CD4-positive, alpha-beta T cell treated with Interleukin-17A for 1 hour (primary cell): ENCODE data around the gene SLC39A10.

Source experiments
- DNase-seq: peaks from one replicate; pipeline ENCODE4 v3.0.0-alpha.2; 2020

The SLC39A10 gene

DNA sequence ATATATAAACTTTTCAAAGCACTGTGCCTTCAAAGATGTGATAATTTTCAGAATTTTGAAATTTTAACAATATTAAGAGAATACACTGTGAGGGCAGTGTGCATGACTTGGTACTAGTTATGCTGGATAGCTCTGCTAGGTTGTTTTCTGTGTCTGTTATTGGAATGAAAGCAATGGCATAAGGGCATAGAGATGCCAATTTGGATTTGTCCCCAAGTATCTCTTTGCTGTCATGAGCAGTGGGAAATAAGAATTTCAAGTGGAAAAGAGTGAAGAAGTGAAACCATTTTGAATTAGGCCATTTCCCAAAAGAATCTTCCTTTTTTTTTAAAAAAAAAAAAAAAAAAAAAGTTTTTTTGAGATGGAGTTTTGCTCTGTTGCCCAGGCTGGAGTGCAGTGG, 76.8 kb downstream of the SLC39A10 start:
- DNase-seq: no peak

DNA sequence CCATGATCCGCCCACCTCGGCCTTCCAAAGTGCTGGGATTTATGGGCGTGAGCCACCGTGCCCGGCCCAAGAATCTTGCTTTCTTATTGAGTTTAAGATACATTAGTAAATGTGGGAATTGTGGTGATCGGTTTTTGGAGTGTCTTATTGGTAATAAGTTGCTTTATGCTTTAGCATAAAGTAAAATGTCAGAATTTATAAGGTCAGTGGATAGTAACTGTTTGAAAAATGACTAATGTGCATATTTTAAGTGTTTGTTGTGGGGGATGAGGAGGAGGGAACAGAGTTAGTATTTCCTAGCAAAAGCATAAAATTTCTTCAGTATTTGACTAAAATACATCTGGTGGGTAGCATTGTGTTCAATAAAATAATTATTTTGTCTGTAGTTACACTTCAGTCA, 77.4 kb downstream of the SLC39A10 start:
- DNase-seq: no peak

DNA sequence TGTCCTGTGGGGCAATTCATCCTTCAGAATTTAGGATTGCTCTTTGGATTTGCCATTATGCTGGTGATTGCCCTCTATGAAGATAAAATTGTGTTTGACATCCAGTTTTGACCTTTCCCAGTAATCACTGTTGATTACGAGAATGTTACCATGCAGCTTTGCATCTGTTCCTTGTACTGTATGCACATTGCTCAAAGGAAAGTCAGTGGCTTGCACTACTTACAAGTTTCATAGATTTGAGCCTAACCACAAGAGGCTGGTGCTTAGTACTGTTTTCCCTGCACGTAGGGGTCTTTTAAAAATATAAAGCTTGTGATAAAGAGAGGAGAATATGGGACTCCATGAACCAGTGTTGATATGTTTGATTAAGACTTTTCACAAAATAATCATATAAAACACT, 77.9 kb downstream of the SLC39A10 start:
- DNase-seq: no peak

DNA sequence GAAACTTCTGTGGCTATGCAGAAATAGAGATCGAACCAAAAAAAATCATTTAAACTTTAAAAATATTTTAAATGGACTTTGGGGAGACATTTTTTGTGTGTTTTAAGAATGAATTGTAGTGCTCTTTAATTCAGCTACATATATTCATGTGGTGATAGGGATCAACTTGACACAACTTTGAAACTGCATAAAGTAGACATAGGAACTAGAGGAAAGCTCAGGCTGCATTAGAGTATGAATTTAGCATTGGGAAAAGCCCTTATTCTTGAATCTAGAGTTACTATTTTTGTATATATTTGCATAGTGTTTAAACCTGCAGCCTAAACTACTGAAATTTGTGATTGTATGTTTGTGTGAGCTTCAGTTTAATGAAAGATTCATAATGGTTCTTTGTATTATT, 78.3 kb downstream of the SLC39A10 start:
- no peak for DNase-seq

DNA sequence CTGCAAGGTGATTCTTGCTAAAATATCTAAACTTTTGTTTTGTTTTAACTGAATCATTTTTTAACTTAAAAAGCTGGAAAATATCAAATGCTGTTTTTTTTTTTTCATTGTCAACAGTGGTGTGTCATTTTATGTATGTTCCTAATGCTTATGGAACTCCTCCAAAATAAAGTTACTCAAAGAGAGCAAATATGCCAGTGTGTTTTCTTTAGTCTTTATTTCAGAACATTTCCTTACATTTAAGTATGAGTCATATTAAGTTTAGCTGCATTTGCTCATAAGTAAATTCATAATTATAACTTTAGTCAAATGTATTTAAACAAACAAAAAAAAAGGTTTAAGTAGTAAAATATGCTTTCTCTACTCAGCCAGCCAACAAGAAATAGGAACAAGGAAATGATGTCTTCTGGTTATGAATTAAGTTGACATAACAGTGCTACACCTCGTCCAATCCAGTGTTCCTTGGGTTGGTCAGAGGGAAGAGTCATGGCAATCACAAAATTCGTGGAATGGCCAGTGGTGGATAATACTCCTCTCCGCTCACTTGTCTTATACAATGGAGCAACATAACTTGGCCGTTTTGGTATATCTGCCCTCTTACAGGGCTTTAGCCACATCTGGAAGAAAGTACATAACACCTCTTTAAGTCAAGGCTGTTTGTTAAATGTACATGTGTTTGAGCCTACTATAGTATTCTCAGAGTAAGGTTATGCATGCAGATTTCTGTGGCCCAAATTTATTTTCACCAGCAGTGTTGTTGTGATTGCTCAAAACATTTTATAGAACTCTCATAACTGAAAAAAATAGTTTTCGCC, 80.7 kb downstream of the SLC39A10 start:
- no peak for DNase-seq

DNA sequence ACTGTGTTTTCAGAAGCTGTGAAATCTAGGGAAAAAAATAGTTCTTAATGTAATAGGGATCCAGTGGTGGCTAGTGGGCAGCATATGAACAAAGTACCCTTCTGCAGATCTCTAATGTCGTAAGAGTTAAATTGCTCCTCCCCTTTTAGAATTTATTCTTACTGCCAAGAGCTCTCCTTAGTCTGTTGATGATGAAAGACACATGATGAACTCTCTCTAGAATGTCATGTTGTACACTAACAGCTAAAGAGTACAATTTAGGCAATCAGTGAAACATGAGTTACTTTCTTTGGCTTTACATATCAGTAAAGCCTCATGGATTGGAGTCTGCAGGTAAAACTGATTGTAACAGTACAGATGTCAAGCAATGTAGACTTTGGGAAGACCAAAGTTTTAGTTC, 84.2 kb downstream of the SLC39A10 start:
- no peak for DNase-seq

DNA sequence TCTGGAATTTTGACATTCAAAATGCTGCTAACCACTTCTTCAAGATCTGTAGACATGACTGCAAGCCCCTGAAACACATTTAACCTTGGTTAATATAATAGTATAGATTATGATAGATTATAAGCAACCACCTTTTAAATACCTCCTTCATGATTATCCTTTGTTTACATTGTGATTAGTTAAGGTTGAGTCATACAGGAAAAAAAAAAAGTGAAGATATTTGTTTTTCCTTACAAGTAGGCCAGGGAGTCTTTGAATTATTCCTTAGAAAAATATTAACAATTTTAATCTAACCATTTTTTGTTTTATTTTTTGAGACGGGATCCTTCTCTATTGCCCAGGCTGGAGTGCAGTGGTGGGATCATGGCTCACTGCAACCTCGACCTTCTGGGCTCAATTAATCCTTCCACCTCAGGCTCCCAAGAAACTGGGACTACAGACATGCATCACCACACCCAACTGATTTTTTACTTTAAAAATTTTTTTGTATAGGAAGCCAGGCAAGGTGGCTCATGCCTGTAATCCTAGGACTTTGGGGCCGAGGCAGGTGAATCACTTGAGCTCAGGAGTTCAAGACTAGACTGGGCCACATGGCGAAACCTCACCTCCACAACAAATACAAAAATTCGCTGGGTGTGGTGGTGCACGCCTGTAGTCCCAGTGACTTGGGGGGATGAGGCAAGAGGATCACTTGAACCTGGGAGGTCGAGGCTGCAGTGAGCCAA, 99.4 kb downstream of the SLC39A10 start:
- DNase-seq: no peak

DNA sequence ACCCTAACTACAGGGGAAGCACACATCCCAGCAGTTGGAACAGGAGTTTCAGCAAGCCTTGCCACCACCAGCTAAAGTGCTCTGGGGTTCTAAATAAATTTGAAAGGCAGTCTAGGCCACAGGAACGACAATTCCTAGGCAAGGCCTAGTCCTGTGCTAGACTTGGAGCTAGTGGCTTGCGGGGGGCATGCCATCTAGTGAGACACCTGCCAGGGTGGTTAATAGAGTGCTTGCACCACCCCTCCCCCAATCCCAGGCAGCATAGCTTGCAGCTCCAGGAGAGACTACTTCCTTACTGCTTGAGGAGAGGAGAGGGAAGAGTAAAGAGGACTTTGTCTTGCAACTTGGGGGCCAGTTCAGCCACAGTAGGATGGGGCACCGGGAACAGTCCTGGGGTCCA, 101.8 kb downstream of the SLC39A10 start:
- DNase-seq: no peak

DNA sequence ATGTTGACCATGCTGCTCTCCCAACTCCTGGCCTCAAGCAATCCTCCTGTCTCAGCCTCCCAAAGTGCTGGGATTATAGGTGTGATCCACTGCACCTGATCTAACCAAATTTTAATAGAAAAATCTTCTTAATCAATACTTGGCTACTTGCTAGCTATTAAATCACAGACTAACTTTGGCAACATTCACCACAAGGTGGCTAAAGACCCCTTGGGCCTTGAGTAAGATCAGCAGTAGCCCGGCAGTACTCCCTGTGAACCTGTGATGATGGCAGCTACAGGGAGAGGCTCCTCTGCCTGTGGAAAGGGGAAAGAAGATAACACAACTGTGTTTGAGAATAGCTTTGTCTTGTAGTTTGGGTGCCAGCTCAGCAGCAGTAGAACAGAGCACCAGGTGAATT, 102.9 kb downstream of the SLC39A10 start:
- no peak for DNase-seq

DNA sequence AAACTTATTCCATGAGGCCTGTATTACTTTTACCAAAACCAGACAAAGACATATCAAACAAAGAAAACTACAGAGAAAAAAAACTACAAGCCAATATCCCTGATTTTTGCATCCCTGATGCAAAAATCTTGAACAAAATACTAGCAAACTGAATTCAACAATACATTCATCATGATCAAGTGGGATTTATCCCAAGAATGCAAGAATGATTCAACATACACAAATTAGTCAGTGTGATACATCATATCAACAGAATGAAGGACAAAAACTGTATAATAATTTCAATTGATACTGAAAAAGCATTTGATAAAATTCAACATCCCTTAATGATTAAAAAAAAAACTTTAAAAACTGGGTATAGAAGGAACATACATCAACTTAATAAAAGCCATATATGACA, 106.8 kb downstream of the SLC39A10 start:
- DNase-seq: no peak

DNA sequence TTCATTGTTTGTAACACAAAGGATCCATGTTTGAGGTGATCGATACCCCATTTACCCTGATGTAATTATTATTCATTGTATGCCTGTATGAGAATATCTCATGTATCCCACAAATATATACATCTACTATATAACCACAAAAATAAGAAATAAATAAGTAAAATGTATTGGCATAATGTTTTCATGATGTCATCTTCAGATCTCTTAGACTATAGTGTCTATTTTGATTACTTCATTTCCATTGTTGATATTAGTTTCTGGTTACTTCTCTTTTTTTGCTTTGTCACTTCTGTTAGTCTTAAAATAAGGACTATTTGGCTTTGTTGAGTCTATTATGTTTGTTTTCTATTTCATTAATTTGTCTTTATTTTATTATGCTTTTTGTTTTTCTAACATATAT, 109.7 kb downstream of the SLC39A10 start:
- no peak for DNase-seq

DNA sequence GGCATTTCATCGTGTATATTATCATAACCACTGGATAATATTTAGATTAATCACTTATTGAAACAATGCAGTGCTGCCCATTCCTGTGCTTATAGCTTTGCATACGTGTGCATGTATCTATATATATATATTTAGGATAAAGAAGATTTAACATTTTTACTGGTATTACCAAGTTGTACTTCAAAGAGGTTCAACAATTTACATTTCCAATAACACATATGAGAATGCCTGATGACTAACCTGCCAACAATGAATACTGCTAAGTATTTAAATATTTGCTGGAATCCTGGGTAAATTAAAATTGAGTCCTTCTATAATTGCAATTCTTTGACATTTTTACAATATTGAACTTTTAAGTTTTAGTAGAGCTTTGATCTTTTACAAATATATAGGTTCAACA, 111.4 kb downstream of the SLC39A10 start:
- no peak for DNase-seq

DNA sequence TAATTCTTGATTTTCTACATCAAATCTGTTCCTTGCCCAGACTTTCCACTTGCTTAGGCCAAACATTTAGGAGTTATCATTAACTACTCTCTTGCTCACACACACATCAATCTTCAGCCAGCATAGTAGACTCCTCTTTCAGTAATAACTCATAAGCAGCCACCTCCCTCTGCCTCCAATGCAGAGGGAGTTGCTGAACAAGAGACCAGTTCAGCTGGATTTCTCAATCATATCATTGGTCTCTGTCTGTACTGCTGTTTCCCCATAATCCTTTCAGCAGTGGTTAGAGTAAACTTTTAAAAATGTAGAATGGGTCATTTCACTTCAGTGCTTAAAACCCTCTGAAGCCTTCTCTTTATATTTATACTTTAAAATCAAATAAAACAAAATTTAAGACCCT, 112.9 kb downstream of the SLC39A10 start:
- DNase-seq: no peak

DNA sequence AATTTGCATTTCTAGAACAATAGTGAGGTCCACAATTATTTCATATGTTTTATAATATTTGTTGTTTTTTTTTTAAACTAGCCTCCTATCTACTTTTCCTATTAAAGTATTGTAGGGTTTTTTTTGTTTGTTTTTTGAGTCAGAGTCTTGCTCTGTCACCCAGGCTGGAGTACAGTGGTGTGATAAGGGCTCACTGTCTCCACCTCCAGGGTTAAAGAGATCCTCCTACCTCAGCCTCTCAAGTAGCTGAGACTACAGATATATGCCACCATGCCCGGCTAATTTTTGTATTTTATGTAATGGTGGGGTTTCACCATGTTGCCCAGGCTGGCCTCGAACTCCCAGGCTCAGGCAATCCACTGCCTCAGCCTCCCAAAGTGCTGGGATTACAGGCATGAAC, 122.5 kb downstream of the SLC39A10 start:
- no peak for DNase-seq

DNA sequence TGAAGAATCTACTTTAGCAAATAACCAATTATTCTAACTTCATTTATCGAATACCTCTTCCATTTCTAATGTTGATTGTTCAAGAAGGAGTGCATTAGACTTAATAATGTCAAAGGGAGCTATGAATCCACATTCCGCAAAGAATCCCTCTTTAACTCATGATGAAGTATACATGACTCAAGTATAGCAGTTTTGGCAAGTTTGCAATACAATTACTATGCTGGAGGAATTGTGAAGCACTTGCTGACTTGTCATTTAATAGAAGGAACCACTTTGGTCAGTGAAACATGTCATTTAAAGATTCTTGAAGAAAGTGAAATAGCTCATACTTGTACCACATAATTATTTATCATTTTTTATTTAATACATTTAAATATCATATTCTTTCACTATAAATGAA, 125.1 kb downstream of the SLC39A10 start:
- DNase-seq: no peak
